SKM-1 treated with dmso at 0.1 percent for 144 hours (cell line): ENCODE results near the gene BMPR1A.

Source experiments
- DNase-seq: peaks from one replicate; lab custom pipeline; 2025; ENCODE audit not compliant: unreplicated experiment; lab: John Stamatoyannopoulos, UW

BMPR1A gene

GRCh38 chr10:86756511-86757112, at the start of gene BMPR1A:
BMPR1A (plus strand) TSS chr10:86756619; CDS start chr10:86876019, 119,400 bp downstream.
- no peak for DNase-seq

GRCh38 chr10:86706977-86707376, 49.4 kb upstream of the BMPR1A start:
- DNase-seq: no peak

DNA sequence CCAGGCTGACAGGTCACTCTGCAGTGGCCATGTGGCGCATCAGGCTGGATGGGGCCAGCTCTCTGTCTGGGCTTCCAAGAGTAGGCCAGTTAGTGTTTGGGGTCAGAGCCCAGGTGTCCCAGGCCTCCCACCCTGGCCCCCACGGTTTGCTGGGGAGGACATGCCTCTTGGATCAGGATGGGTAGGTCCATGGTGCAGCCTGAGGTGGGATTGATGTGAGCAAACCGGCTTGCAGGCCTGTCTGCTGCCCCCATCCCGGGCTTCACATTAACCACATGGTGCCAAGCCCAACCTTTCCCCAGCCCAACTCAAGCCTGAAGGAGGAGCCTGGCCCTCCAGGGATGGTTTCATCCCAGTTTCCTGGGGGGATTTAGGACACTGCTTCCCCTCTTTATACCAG, 48.9 kb upstream of the BMPR1A start:
- DNase-seq: no peak

GRCh38 chr10:86708068-86708782, 48.2 kb upstream of the BMPR1A start:
- DNase-seq: no peak

DNA sequence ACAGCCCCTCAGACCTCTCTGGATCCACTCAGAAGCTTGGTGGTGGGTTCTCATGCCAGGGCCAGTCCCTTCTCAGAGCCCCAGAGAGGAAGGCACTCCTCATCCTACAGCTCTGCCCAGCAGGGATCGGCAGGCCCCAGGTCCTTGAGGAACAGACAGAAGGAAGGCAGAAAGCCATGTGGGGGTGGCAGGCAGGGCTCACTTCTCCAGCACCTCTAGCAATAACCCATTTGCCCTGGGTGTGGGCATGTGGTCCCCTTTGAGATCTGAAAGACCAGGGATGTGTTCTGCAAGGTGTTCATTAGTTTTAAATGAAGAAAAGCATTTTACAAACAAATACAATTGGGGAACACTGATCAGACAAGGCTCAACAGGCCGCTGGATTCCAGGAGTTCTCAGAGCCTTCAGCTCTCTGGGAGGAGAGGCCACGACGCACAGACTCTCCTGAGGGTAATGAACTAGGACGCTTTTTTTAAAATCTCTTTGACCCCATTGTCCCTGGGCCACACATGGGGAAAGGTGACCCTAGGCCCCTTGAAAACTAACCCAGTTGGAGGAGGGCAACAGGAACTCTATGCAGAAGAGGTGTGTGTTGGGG, 47.5 kb upstream of the BMPR1A start:
- no peak for DNase-seq

GRCh38 chr10:86709396-86710185, 46.8 kb upstream of the BMPR1A start:
- no peak for DNase-seq

GRCh38 chr10:86710987-86711512, 45.4 kb upstream of the BMPR1A start:
- peak; percentile 91 for DNase-seq

GRCh38 chr10:86711513-86712316, 44.7 kb upstream of the BMPR1A start:
- DNase-seq: no peak

- no peak for DNase-seq
Measured at GRCh38 chr10:86712317-86712707, 44.1 kb upstream of the BMPR1A start.

DNA sequence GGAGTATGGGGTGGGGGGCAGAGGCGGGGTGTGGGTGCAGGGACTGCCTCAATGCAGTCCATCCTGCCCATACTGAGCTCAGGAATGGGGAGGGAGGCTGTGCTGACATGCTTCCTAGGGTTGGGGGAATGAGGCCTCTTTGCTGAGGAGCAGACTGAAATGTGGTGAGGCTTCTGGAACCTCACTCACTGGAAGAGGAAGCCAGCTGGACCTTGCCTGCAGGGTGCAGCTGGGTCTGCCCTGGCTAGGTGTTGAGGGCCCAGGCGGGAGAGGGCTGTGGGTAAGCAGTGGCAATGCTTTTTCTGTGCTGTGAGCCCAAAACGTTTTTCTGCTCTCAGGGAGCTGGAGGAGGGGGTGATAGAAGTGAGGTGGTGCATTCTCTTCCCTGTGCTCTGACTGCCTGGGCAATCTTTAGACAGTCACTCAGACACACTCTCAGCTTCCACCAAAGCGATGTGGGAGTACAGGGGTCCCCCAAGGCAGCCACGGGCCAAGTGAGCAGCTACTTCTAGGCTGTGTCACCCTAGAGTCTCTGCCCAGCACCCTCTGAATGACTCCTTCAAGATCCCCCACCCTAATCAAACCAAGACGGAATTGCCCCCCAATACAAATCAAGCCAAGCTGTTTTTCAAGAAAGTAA, 41.1 kb upstream of the BMPR1A start:
- peak; percentile 54 for DNase-seq

- DNase-seq: no peak
Measured at GRCh38 chr10:86715836-86716235, 40.6 kb upstream of the BMPR1A start.

DNA sequence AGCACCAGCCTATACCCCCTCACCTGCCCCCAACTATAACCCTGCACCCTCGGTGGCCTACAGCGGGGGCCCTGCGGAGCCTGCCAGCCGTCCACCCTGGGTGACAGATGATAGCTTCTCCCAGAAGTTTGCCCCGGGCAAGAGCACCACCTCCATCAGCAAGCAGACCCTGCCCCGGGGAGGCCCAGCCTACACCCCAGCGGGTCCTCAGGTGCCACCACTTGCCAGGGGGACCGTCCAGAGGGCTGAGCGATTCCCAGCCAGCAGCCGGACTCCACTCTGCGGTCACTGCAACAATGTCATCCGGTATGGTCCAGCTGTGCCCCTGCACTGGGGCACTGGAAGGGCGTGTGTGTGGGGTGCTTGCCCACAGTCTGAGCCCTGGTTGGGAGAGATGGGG, 40.0 kb upstream of the BMPR1A start:
- DNase-seq: no peak

DNA sequence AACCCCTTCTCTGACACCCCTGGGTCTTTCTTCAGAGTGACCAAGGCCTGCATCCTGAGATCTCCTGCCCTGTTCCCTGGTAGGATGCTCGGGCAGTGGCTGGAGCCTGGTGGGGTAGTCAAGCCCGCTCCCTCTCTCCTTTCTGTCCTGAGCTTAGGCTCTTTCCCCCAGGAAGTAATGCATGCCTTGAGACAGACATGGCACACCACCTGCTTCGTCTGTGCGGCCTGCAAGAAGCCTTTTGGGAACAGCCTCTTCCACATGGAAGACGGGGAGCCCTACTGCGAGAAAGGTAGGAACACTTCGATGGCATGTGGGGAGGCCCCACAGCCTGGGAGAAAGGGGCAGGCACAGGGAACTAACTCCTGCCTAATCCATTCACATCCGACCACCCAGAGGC, 37.9 kb upstream of the BMPR1A start:
- DNase-seq: no peak

DNA sequence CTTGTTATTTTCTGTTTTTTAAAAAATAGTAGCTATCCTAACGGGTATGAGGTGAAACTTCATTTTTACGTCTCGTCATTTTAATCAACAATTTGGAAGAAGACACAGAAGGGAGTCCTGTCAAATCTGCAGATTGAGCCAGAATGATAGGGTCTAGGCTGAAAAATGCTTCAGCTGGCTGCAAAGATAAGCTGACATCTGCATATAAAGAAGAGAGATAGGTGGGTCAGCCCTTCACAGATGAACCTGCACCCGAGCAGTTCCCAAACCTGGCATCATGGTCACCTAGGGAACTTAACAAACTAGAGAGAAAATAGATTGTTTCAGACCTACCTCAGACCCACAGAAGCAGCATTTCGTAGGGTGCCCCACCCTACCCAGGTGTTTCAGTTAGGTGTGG, 35.2 kb upstream of the BMPR1A start:
- no peak for DNase-seq

DNA sequence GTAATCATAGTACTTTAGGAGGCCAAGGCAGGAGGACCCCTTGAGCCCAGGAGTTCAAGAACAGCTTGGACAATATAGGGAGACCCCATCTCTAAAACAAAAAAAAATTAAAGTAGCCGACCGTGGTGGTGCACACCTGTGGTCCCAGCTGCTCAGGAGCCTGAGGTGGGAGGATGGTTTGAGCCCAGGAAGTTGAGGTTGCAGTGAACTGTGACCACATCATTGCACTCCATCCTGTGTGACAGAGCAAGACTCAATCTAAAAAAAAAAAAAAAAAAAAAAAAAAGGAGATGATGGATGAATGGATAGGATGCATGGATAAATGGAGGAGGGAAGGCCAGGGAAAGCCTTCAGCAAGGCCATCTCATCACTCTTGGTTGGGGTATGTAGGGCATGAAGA, 33.4 kb upstream of the BMPR1A start:
- DNase-seq: no peak

DNA sequence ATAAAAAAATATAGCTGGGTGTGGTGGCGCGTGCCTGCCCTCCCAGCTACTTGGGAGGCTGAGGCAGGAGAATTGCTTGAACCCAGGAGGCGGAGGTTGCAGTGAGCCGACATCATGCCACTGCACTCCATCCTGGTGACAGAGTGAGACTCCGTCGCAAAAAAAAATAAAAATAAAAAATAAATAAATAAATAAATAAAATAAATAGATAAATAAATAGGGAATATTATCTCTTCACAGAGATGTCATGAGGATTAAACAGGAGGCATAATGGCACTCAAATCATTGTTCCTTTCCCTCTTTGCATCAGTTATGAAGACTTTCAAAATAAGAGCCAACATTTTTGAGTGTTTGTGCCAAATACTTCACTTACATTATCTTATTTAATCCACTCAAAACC, 32.0 kb upstream of the BMPR1A start:
- DNase-seq: no peak

DNA sequence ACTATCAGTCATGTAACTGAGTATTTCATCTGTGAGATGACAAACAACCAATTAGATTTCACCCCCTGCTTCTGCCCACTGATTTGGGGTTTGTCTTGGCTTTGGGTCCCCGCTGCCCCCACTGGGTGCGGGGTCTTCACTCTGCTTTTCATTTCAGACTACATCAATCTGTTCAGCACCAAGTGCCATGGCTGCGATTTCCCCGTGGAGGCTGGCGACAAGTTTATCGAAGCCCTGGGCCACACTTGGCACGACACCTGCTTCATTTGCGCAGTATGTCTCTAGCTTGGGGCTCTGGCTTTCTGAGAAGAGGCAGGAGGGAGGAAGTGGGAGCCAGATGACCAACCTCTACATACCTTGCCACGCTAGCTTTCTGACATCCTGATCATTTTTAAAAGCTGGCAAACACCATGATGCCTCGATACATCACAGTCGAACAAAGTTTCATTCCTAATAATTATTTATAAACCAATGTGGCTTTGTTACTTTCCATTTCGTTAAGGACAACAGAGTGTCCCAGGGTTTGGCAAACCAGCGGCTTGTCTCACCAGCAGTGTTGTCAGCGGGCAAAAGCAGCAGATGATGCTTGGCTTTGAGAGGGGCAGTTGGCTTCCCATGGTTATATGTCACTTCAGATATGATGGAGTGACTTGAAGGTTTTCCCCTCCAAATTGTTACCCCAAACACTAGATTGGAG, 30.3 kb upstream of the BMPR1A start:
- DNase-seq: no peak

DNA sequence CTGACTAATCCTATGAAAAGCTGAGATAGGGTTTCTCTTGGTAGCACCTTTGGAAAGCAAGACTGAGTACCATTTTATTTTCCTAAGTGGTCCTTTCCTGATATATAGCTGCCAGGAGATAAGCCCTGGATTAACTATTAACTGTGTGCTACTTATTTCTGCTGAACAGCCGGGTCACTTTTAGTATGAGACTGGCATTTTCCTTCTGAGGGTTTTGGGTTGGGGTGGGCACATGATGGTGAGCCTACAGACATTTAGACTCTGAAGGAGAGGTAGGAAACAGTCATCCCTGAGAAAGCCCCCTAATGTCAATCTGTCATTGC, 29.8 kb upstream of the BMPR1A start:
- no peak for DNase-seq

GRCh38 chr10:86727470-86727869, 28.9 kb upstream of the BMPR1A start:
- no peak for DNase-seq

DNA sequence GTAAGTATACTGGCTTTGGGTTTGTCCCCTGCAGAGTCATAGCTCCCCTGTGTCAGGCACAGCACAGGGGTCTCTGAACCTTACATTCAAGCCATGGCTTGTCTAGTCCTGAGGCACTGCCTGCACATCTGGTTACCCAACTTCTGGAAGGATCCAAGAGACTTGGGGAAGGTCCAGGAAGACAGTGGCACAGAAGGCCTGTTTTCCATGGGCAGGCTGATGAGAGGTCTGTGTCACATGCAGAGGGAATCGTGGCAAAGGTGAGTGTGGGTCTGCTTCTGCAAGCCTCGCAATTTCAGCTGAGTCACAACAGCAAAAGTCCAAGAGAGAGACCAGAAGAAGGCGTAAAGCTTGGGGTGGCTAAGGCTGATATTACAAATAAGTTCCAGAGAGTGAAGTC, 28.4 kb upstream of the BMPR1A start:
- no peak for DNase-seq
